ENCODE data around the gene TGFBR2.
"Not testable (repeated sequence)": the region's sequence is repeated elsewhere in the genome, so short reads cannot be mapped to it uniquely, and the experiment has no call there.

TGFBR2 gene

DNA sequence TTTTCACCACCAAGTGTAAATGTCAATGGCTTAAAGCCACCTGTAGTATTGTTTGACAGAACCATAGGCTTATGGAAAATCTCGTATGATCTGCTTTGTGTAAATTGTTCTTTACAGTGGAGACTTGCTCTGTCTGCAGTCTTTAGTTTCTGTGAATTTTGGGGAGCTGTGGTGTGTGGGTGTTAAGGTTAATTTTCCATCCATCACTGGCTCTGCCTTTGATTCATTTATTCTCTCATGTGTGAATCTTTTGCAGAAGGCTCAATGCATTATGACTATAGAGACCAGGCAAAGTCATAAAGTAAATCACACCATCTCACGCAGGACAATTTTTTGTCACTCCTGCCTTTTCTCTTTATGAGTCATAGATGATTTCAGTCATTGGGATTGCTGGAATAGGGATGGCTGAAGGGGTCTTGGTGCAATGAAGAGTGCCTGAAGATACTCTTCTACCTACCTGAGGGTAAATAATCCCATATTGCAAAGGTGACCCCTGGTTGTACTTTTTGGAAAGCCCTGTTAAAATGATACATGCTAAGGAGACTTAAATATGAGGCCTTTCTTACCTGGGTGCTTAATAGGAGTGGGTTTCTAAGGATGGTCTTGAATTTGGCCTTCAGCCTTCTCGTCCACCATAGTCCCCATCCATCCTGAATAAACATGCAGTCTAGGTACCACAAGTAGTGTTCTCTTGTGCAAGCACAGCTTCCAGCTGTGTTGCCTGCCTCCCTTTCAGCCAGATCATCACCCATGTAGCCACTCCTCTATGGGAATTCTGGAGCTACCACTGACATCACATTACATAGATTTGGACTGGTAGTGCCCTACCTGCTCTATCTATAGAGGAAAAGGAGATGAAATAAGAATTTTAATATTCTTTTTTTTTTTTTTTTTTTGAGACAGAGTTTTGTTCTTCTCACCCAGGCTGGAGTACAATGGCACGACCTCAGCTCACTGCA, 14.3 kb downstream of the TGFBR2 start:
- DNase-seq, result no peak

DNA sequence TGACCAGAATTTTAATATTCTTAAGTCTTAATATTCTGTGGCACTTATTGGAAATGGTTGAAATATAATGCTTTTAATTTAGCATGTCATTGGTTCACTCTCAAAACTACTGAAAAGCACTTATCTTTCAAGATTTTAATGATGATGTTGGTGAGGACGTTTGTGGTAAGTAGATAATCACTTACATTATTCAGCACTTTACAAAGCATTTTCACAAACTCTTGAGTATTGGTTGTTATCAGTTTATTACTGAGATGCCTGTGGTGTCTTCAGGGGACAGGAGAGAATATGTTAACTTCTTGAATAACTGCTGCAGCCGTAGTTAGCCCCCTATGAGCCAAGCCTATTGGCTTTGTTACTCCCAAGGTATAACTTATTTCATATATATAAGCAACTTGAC, 15.2 kb downstream of the TGFBR2 start:
- DNase-seq, result no peak

DNA sequence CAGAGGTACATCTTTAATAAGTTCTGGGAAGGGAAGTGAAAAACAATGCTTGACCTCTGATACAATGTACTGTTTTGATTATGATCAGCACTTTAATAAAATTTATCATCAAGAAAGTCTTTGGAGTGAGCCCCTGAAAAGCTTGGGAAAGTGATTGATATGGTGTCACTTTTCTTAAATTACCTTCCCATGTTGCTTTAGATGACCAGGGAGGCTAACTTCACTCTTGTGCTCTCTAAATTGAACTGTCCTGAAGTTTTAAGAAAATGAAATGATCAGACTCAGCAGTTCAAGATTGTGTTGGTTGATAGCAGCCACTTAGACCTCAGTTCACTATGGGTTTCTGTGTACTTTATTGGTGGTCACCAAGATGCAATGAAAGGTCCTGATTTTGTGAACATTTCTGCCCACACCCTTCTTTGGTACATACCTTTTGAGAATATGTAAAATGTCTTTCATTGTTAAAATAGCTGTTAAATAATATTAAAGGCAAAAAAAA, 15.7 kb downstream of the TGFBR2 start:
- no peak for DNase-seq

DNA sequence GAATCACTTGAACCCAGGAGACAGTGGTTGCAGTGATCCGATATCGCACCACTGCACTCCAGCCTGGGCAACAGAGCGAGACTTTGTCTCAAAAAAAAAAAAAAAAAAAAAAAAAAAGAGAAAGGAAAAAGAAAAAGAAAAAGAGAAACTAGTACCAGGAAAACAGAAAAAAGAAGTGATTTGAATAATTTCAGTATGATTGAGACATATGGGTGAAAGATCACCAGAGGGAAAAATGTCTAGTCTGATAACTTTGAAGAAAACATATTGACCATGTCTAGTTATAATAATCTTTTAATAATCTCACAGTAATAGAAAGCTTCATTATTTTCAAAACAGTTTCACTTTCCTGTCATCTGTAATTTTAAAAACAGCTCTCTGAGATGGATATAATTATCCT, 16.4 kb downstream of the TGFBR2 start:
- no peak for DNase-seq

DNA sequence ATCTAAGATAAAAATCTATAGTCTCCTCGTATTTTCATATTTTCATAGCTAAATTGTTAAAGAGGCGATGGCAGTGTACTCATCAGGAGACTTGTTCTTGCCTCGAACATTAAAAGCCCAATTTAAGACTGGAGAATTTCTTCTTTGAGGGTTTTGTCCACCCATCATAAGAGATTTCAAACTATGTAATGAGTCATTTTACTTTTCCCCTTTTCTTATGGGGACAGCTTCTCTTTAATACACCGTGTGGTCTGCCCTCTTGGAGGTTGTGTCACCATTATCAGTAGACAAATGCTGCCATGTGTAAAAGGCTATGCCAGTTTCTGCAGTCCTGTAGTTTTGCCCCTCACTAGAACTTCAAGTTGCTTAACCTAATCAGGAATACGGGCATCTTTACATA, 16.9 kb downstream of the TGFBR2 start:
- no peak for DNase-seq

DNA sequence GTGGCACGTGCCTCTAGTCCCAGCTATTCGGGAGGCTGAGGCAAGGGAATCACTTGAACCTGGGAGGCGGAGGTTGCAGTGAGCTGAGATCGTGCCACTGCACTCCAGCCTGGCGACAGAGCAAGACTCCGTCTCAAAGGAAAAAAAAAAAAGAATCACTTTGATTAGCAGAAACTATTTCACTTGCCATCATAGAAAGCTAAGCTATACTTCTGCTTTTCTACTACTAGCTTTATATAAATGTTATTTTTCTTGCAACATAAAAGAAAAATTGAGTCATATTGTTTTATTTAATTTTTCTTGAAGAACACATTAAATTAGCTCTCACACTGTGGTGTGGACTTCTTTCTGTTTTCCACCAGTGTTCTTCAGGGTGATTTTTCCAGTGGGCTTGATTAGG, 18.1 kb downstream of the TGFBR2 start:
- DNase-seq, result not testable (repeated sequence)

DNA sequence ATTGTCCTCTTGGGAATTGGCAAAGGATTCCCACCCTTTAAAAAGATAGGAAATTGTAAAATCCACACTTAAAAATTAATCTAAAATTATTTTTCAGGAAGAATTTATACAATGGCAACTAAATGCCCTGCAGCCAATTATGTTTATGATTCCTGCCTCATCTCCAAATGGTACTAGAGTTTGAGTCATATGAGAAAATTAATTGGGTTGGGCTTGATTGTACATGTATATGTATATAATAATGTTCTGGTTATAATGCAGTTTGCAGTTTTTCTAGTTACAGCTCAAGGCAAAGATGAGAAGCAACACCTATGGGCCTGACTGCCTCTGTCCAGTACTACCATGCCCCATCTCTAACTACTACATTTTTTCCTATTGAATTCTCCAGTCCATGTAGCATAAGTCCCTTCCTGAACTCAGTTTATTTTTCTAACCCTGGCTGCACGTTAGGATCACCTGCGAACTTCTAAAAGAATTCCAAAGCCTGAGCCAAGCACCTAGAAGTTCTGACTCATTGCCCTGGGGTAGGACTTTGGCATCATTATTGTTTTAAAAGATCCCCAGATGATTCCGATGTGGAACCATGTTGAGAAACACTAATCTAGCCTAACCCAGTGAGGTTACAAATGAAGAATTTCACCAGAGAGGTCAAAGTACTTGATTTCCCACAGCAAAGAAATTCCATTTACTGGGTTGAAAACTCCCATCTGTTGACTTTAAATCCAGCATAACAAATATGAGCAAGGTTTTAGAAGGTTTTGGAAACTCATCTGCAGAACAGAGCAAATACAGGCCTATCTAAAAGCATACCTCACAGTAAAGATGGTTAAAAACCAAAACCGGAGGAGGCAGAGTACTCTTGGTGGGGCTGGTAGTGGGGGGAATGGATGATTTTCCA, 19.4 kb downstream of the TGFBR2 start:
- DNase-seq, result no peak

DNA sequence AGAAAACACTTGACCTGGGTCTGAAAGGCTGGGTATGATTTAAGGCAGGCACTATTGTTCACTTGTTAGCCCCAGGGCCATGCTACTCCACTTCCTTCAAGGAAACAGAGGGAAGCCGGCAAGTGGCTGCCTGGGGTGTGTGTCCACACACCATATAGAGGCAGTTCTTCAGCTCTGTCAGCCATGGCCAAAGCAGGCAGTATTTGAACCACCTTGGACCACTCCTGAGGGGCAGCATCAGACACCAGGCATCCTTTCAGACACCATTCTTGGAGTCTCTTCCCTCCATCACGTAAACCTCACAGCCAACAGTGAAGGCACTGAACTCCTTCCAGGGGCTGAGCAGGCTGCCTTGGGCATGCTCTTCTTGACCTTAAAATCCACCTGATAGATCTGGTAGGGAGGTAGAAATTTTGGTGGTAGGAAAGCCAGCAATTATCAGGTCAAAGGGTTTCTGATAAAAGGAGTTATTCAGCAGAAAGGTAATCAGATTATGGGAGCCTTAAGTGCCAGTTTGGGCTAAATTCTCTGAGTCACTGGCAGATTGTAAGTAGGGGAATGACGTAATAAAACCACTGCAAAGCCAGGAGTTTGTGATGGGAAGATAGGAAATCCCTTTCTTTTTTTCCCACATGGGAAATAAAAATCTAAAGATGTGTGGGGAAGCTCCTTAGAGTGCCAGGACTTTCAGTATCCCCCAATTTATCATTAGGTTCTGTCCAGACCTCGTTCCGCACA, 20.2 kb downstream of the TGFBR2 start:
- no peak for DNase-seq

DNA sequence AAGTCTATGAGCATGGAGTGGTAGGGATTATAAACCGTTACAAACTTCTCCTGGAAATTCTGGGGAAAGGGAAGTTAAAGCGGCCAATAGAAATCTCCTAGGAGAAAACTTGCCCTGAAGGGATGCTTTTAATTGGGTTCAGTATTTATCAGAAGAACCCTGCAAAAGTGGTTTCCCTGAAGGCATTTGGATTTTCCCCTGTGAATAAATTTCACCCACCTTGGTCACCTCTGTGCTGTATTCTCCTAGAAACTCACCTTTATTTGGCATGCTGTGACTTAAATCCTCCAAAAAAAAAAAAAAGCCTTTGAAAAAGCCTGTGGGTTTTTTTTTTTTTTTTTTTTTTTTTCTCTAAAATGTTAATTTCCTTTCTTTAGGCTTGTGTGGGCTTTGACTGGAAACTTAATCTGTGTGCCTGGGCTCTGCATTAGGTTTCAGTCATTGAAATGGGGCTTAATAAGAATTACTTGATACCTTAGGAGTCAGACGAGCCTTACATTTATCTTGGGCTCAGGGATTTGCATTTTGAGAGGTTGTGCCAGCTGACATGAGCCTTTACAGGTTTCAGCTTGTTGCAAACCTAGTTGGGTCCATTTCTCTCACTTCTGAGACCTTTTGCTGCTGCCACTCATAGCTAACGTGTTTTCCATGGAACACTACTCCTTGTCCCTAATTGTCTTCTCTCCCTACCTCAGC, 22.0 kb downstream of the TGFBR2 start:
- no peak for DNase-seq

DNA sequence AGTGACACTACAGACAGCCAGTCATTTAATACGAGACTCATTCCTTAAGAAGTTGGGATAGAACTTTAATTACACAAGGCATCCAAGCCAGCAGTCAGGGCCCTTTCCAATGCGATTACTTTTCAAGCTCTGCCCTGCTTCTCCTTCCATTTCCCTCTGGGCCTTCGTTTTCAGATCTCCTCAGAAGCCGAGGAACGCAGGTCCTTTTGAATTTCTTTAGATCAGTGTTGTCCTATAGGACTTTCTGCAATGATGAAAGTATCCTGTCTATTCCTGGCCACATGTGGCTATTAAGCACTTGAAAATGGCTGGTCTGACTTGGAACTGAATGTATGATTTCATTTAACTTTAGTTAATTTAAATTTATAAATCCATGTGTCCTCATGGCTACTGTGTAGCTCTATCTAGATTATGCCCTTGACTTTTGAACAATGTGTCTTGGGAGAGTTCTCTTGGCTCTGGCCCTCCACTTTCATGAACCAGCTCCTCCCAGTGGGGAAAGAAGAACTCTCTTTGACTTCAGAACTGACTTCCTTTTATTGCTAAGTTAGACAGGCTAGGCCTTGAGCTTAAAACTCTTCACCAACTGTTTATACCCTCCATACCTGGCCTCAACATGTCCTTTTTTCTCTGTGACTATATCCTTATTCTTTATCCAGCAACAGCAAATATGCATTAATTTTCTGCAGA, 22.6 kb downstream of the TGFBR2 start:
- no peak for DNase-seq

DNA sequence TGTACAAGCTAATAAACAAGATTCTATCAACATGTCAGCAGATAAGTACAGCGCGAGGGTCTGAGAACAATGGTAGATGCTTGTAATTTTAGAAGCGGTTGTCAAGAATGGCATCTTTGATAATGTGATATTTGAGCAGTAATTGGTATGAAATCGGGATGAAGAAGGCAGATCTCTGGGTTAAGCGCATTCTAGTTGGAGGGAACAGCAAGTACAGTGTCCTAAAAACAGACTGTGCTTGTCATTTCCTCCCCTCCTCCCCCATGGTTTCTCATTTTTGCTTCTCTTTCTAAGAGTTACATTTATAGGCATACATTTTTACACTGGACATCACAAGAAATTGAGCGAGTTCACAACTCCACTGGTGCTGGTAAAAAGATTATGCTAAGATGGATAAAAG, 23.3 kb downstream of the TGFBR2 start:
- no peak for DNase-seq

DNA sequence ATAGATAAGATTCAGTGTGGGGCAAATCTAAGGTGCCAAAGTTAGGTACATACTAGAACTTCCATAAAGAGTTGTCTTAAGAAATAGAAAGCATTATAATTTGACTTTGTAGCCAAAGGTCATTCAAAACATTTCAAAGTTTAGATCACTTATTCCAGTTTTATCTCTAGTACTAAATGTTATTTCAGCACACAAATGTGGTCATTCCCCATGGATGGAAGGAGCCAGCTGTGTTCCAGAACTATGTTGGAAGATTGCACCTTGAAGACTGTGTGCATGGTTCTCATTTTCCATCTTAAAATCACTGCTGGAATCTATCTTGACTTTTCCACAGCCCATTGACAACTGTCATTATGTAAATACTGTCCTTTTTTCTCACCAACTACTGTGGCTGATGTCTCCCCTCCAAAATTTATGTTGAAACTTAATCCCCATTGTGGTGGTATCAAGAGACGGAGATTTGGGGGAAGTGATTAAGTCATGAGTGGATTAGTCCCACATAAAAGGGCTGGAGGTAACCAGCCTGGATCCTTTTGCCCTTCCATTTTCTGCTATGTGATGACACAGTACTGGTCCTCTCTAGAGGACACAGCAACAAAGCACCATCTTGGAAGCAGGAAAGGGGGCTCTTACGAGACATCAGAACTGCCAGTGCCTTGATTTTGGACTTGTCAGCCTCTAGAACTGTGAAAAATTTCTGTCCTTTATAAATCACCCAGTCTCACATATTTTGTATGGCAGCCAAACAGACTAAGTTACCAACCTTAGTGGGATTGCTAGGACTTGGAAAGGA, 24.0 kb downstream of the TGFBR2 start:
- DNase-seq, result no peak

DNA sequence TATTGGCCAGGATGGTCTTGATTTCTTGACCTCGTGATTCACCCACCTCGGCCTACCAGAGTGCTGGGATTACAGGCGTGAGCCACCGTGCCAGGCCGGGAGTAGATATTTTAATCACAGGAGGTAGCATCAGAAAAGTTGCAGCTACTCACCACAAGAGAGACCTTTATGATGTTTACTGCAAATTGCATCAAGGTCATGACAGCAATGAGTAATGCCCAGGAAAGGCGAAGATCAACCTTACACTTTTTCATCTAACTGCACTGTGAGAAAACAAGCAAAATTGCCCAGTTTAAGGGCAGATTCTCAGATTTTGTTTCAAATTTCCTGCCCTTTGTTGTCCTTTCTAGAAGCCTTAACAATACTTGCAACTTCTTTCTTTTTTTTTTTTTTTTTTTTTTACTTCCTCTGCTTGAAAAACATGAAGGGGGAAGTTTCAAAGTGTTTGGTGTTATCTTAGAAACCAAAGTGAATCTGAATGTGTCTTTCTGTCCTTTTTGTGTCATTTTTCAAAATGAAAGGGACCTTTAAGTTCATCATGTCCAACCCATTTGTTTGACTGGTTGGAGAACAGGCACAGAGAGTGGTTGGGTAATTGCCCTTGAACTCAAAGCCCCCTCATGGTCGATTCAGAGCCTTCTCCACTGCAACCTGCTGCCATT, 25.0 kb downstream of the TGFBR2 start:
- DNase-seq, result no peak

DNA sequence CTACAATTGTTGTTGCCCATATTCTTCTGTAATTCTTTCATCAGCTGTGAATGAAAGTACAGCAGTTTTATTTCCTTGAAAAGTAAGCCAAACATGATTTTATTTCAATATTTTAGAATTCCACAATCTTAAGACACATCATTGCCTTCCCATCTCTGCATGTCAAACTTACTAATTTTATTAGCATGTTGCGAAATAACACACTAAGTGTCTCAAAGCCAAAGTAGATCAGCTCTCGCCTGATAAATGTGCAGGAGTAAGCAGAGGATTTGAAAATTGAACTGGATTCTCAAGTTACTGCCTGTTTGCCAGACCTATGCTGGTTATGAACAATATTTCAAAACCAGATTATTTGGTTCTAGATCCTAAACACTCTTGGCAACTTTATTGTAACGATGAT, 25.7 kb downstream of the TGFBR2 start:
- DNase-seq, result no peak

DNA sequence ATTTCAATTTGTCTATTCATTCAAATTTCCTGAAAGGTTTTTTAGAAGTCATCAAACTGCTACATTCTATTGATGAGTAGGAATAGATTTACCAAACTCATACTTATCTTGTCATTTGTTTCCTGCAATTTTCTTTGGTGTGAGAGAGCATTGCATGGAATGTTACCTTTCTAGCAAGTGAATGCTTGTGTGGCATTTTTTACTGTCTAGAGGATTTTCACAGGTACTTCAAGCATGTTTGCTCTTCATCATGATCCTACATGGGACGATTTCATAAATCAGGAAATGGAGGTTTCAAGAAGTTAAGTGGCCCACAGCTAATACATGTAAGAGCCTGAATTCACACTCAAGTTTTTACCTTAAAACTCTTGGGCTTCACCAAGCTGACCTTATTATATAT, 26.1 kb downstream of the TGFBR2 start:
- DNase-seq, result no peak

DNA sequence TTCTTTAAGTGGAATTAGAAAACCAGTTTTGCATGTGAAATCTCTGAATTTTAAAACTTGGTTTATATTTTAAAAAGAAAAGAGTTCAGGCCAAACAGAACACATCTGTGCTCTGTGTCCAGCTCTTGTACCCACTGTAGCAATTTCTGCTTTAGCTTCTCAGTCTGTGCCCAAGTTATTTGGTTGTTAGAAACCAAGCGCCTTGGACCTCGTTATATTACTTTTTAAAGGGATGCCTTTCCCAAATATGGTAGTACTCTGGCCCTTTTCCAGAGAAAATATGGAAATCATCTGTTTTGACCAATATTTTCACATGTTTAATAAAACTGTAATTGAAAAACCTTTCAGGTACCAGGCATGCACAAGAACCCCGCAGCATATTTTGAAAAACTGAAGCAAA, 27.3 kb downstream of the TGFBR2 start:
- no peak for DNase-seq

DNA sequence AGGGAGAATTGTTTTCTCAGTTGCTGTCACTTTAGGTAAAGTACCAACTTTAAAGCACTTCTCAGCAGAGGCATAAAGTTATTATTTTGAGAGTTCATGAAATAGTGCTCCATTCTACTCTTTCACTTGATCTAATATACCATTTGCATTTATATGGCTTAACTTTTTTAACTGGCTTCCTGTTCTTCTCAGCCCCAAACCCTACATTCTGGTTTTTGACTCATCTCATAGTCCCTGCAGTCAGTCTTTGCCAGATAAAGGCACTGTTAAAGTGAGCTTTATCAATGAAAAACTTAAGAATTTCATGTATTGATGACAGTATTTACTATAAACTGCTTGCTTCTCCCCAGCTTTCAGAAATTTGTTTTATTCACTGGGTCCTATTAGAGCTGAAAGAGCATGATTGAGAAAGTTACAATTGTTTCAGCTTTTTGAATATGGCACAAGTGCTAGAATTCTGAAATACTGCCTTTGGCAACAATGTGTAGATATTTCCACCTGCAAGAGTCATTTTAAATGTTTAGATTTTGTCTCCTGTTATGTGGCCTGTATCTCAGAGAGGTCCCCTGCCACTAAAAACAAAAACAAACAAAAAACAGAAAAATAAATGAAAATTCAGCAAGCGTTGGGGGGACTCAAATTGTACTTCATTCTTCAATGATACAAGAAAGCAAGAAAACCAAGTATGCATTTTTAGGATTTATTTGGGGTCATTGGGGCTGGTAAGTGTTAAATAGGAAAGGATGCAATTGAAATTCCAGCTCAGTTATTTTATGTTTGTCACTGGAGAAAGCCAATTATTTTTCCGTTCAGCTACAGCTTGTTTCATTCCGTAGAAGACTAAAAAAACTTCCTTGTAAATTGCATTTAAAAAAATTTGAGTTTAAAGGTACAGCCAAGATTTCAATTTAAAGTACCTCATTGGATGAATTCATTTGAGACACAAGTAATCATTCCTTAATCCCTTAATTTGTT, 28.6 kb downstream of the TGFBR2 start:
- no peak for DNase-seq

DNA sequence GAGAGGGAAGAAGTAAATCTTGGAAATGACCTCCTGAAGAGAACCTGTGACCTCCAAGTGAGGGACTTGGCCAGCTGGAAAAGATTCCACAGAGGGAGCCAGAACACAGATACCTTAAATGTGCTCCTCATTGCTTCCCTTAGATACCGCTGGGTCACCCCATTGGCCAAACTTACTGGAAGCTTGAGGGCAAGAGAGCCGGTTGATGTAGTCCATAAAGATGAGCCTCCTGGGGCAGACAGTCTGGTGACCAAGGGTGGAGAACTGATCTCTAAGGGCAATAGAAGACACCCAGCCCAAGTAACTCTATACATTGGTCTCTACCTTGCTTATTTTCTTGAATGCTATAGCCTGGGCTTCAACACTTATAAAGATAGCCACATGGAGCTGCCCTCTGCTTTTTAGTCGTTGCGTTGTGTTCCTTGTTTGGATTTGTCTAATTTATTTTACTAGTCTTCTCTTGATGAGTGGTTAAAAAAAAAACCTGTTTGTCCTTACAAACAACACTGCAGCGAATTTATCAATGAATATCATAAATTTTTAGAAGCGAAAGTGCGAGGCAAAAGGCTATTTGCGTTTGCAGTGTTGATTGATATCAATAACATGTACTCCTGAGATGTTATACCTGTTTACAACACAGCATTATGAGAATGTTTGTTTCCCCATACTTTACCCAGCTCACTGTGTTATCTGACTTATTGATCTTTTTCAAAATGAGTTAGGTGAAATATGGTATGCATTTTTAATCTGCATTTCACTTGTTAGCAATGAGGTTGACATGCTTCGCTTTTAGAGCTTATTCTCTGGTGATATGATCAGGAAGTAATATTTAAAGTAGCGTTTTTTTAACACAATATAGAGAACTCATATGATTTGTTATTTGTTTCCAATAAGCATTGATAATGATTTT, 31.2 kb downstream of the TGFBR2 start:
- no peak for DNase-seq

All from DMS 273 treated with DMSO at 0.1 percent for 48 hours (cell line).